PFSK-1 (cell line): Measurements from ENCODE around the gene ABCC9.

Experiments
- POLR2AphosphoS5 ChIP-seq: IDR thresholded peaks from 2 replicates; pipeline ENCODE4 v1.6.1; 2012; ENCODE audit warnings: low read depth, mild to moderate bottlenecking, control low read depth, low read length, moderate library complexity
- REST ChIP-seq, 2 experiments: IDR thresholded peaks; 2 replicates each; pipeline versions ENCODE4 v1.6.1 to v1.8.0; 2011 to 2012; ENCODE audit warnings: low read depth in 2 of 2, low read length in 2 of 2, control low read depth in 1 of 2, inconsistent platforms in 1 of 2, mild to moderate bottlenecking in 1 of 2, moderate library complexity in 1 of 2; ENCODE audit not compliant: insufficient read depth in 1 of 2
- SIN3A ChIP-seq: IDR thresholded peaks from 2 replicates; pipeline ENCODE4 v1.6.1; 2012; ENCODE audit warnings: mild to moderate bottlenecking, low read length, moderate library complexity, borderline replicate concordance; ENCODE audit not compliant: insufficient read depth

- TF ChIP-seq SIN3A = no peak
- no peak for TF ChIP-seq POLR2AphosphoS5
- TF ChIP-seq REST (IDR thresholded peaks at IDR 0.05; ENCODE audit: insufficient read depth in 1 of 2, low read depth in 2 of 2, low read length in 2 of 2) = no peak
Measured at GRCh38 chr12:21850419-21850818, 90.8 kb downstream of the ABCC9 start.
